Activated CD4-positive, alpha-beta T cell treated with anti-CD3 and anti-CD28 coated beads for 1 hour (primary cell): ENCODE measurements around the gene NCK2.

Source experiments
- DNase-seq: peaks from one replicate; pipeline ENCODE4 v3.0.0-alpha.2; 2020

The NCK2 gene

DNA sequence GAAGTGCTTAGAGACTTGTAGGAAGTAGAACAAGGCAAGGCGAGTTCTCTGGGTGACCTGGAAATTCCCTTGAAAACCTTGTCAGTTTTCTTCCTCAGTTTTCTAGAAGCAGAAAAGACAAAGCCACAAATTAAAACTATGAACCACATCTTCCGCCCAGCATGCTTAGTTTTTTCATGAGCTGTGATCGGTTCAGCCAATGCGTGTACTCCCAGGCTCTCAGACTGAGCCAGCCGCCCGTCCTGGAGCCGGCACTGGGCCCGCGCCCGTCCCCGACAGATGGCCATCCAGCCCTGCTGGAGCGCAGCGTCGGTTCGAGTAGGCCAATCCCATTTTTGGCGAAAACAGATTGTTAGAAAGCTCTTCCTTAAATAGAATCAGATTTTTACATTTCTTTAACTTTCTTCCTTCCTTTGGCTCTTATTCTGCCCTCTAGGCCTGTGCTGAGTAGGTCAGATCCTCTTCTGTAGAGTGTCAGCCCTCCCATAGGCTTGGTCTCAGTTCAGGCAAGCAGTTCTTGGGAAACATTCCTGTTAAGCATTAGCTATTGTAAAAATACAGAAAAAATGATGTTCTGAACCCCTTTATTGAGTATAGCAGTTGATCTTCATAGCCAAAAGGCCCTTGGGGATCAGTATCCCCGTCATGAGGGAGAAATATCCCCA is 112.5 kb downstream of the NCK2 start:
- no peak for DNase-seq

DNA sequence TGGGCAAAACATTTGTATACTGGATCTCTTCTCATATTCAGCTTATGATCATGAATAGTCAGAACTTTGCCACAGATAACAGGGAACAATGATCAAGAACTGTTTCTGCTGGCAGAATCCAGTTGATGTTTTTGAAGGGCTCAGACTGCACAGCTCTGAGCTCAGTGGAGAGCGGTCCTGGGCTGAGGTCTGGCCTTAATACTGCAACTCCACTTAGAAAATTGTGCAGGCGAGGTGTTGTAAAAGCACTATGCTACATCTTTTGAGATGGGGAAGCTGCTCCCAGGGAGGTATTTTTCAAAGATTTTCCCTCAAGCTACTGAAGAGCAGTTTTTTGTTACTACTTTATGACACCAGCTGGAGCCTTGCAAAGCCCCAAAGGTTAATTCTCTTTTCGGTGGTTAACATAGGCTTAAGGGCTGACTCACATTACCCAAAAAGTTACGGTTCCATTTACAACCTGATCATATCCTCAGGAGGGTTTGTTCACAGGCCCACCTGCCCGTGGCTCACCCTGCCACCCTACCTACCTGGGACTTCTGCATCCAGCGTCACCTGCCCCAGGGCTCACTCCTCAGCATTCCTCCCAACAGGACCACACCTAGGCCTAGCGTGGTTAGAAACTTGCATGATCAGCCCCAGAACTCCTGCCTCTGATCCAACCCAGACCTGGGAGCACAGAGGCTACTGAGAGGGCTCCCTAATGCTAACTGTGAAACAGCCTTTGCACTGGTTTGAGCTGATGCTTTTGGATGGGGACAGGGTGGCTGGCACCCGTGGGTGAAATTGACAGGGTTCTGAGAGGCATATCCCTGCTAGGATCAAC is 114.4 kb downstream of the NCK2 start:
- no peak for DNase-seq

DNA sequence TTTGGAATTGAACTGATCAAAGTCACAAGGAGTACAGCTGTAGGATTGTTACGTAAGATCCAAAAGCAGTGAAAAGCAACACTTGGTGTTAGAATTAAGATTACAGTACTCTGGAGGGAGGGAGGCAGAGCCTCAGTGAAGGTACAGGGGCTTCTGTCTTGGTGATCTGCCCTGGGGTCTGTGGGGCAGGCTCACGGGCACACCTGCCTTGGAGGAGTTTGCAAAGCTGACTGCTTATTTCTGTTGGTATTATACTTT is 114.9 kb downstream of the NCK2 start:
- no peak for DNase-seq

DNA sequence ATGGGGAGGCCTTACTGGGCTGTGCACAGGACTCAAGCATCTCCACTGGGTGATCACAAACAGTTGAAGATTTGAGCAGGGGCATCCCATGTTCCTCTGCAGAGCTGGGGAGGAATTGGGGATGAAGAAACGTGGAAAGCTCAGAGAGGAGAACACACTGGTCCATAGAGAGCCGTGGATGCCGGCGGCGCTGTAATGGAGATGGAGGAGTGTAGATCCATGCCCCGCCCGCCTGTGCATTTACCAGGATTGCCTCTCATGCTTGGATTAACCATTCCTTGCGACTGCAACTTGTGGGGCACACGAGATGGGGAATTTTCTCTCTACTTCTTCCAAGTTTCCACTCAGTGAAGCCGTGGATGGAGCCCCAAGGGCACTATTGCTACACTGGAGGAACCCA is 115.9 kb downstream of the NCK2 start:
- DNase-seq = no peak

DNA sequence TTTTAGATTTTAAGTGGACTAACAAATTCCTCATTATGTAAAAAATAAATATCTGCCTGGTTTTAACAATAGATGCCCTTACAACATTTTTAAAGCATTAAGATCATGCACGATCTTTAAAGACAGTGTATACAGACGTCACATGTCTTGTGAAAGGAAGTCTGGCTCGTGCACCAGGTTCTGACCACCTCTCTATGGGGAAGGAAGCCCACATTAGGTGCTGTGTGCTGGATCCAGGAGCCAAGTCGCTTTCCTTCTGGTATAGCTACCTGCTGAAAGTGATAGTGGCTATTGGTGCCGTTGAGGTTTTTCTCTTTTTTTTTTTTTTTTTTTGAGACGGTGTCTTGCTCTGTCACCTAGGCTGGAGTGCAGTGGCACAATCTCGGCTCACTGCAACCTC is 116.5 kb downstream of the NCK2 start:
- DNase-seq = no peak

DNA sequence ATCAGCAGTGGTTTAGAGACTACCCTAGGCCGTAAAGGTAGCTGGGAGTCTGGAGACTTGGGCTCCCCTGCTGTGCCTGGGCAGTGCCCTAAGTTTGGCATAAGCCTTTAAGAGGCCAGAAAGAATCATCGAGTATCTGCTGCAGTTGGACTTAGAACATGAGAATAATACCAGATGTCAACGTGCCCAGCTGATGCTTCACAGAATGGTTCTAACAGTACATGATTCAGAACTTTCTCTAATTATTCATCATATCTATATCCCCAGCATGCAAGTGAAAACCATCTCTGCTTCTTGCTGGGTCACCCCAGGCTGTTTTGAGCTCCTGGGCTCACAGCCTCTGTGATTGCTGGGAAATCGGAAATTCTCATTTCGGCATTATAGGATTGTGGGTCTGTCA is 118.1 kb downstream of the NCK2 start:
- no peak for DNase-seq

DNA sequence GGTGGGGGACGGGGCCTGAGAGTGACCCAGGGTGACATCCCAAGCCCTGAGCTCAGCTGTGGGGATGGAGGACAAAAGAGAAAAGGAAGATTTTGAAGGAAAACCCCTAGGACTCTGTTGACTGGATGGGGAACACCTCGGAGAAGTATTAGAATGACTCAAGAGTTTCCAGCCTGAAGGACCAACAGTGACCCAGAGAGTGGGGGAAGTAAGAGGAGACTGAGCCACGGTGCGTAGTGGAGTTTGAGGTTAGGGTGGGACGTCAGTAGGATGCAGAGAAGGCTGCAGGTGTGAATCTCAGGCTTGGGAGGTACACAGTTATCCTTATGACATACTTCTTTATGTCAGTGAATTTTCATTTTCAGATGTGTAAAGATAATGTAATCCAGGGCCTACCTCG is 119.5 kb downstream of the NCK2 start:
- DNase-seq = no peak

DNA sequence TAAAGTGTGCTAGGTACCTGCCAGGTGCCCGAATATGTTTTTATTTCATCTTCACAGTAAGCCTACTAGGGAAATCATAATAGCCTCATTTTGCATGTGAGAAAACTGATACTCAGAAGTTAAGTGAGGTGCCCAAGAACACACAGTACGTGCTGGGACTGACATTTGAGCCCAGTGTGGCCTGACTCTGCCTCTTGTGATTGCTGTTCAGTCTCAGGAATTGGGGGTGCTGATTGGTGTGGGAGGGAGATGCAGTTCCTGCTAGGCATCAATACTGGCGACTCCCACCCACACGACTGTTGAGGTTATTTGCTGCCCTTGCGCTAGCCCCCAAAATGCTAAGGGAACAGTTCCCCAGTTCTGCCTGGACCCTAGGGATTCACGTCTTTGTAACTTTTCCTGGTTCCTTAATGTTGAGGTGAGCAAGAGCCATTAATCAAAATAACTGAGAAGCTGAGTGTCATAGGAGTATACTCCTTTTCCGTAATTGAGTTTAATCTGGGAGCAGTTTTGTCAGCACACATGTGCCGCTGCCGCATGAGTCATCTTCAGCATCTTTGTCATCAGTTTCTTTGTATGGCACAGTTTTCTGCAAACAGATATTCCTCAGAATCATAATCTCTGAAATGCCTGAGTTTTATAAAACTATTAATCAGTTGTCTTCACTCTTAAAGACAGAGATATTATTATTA is 120.7 kb downstream of the NCK2 start:
- no peak for DNase-seq

DNA sequence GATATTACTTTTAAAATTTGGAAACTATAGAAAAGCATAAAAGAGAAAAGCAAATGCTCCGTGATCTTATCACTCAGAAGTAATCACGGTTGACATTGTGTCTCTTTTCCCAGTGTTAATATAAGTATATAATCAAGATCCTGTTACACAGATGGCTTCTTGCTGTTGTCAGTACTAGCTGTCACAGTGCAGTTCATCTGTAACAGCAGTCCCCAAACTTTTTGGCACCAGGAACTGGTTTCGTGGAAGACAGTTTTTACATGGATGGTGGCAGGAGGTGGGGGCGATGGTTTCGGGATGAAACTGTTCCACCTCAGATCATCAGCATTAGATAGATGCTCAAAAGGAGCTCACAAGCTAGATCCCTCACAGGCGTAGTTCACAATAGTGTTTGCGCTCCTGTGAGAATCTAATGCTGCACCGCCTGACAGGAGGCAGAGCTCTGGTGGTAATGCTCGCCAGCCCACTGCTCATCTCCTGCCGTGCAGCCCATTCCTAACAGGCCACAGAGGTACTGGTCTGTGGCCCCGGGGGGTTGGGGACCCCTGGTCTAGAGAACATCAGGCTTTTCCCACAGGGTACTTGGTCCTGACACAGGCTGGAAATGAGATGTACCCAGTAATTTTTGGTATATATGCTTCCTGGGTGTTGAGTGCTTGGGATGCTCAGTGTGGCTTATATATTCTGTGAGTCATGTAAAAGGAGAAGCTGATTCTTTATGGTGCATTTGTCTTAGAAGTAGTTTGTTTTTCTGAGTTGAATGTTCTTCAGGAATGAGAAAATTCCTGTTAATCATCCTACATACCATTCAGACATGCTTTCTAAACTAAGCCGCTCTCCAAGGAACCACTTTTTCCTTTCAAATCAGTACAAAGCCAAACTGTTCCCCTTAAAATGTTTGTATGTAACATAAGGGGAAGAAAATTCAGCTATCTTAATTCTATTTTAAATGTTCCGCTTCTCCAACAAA is 121.8 kb downstream of the NCK2 start:
- no peak for DNase-seq

DNA sequence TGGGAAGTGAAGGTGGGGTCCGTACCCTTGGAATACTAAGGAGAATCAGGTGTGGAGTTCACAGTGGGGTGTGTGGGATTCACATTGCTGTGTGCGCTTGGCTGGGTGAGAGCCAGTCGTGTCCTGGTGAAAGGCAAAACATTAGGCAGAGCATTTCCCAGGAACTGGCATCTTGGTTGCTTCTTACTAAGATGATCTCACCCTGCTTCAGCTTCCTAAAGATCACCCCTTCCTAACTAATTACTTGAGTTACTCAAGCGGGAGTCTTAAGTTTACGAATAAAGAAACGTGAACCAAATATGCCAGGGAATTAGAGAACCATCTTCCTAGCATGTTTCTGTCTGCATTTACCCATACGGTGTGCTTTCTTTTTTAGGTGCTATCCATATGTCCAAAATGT is 122.9 kb downstream of the NCK2 start:
- no peak for DNase-seq

DNA sequence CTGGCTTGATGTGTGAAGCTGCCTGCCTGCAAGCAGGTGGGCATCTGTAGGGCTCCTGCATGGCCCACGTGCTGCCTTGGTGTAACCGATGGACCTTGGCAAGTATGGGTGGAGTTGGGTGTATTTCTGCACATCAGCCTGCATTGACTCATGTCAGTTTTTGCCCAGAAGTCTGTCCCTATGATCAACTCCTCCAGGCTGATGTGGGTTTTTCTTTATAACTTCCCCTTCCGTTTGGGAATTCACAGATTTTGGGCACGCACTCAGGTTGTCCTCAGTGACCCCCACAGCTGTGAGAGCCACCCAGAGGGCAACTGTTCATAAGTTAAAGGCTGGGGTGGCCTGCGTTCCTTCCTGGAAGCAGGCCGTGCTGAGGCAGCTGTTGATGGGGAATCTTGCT is 123.3 kb downstream of the NCK2 start:
- DNase-seq = no peak

DNA sequence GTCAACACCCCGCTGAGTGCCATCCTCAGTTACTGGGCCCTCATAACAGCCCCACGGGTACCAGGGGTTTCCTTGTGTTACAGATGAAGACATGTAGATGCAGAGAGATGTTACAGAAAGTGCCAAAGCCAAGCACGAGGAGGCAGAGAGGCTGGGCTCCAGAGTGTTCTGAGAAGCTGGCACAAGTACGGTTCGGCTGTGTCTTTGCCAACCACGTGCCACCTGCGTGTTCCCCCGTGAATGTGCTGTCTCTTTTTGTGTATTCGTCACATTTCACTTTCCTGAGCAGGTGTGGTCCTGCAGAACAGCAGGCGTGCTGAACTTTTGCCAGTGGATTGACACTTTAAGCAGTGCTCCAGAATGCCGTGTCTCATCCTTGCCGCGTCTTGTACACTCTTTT is 124.6 kb downstream of the NCK2 start:
- DNase-seq = no peak

DNA sequence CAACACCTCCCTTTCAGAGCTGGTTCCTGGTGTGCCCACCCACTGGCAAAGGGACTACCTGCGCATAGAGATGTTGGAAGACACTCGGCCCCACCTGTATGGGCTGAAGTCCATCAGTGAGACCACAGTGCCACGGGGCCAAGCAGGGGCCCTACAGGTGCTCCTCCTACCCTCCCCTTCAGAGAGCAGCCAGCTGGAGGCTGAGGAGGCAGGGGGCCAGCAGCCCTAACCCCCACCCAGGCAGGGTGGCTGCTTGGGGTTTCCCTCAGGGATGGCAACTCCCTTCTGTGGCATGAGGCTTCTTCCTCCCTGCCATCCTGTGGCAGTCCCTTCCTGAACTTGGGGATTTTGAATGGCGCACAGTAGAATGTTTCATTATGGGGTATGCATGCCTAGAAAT is 125.3 kb downstream of the NCK2 start:
- DNase-seq = no peak

DNA sequence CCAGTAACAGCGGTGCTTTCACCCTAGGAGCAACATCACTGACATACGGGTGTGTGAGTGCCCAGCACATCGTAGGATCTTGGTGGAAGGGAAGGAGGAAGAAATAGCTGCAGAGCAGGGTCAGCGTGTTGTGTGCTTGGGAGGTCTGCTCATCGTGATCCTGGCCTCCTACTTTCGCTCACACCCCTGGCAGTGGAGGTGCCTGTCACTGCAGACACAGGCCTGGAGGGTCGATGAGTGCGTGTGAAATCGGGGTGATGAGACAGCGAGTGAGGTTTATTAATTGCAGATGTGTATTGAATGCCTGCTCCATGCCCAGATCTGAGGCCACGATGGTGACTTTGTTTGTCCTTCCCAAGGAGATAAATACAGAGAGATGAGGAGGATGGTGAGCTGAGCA is 126.1 kb downstream of the NCK2 start:
- no peak for DNase-seq

DNA sequence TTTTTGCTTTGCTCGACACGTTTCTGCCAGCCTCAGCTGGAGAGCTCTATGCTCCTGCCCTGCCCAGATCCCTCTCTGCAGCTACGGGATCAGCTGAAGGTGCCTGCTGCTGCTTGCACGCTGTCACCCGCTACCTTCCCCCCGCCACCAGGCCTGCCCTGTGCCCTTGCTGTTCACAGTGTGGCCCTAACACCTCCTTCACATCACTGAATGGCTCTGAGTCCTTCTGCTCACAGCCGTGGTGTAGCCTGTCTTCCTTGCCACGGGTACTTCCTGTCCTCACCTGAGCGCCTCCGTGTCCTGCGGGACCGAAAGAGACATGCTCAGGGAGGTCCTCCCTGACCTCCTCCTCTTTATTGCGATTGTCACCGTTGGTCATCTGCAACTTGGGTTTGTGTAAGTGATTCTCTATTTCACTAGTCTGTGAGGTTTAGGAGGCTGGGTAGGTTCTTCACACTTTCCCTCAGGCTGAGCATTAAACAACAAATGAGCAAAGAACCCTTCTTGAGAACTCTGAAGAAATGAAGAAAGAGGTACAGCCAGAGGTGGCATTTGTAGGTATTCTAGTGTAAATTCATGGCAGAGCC is 127.5 kb downstream of the NCK2 start:
- no peak for DNase-seq

DNA sequence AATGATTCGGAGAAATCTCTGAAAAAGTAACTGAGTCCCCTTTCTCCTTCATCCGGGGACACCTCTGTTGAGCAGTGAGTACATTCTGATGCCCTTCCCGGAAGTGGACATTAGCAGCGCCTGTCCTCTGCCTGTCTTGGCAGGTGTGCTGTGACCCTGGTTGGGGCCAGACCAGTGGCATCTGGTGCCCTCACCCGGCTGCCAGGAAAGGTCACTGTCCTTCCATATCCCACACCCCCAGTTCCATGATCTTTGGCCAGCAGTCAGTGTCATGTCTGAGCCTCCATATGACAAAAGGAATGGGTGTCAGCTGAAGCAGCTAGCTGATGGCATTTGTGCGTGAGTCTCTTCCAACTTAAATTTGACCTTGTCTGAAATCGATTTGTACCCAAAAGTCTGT is 128.1 kb downstream of the NCK2 start:
- DNase-seq = no peak

DNA sequence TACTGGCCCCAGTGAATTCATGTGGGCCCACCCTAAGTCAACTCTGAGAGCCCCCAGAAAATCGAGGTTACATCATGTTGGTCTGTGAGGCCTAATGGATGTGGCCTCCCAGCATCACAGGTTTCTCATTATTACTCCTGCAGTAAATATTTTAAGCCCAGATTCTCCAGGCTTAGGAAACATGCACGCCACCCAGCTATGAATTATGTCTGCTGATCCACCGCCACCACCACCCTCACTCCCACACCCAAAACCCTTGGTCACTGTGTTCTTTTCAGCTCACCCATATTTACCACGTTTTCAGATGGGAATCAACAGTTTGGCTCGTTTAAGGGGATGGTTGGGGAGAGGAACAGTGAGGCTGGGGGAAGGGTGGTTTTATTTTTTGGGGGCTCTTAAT is 128.6 kb downstream of the NCK2 start:
- DNase-seq = no peak

DNA sequence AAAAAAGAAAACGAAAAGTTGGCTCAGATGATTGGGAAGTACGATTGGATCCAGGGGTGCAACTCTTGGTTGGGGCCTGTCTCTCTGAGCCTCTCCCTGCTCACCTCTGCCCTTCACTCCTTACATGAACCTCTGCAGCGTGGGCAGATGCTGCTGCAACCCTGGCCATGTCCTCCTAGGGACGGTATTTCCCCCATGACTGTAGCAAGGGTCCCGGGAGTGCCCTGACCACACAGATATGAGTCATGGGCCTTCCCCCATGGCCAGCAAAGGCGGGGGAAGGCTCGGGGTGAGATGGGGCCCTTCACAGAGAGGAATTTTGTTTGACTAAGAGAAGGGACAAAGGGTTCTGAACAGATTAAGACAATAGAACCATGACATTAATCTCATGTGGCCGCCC is 129.0 kb downstream of the NCK2 start:
- no peak for DNase-seq

DNA sequence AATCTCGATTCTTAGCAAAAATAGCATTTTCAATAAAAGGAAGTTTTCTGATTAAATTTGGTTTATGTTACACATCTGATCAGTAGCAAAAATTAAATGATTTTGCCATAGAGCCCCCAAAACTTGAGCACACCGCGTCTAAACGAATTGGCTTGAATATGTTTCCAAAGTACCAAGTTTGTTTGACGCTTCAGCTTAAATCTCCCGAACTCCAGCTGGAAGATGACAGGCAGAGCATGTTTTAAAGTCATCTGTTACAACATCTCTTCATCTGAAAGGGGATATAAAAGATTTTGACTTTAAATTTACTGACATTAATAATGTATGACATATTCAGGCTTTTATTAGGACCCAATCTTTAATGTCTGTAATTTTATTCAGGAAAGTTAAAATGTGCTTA is 129.8 kb downstream of the NCK2 start:
- no peak for DNase-seq

DNA sequence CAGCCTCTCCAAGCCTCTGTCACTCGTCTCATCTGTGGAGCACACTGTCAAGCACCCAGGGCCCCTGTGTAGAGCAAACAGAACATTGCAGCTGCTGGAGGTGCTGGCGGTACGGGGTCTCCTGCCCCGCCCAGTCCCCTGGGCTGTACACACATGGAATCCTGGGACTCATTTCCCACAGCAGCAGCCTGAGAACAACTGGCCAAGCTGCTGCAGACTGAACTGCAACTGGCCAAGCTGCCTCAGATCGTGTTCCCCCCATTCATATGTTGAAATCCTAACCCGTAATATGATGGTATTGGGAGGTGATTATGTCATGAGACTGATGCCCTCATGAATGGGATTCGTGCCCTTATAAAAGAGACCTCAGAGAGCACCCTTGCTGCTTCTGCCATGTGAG is 130.5 kb downstream of the NCK2 start:
- no peak for DNase-seq

DNA sequence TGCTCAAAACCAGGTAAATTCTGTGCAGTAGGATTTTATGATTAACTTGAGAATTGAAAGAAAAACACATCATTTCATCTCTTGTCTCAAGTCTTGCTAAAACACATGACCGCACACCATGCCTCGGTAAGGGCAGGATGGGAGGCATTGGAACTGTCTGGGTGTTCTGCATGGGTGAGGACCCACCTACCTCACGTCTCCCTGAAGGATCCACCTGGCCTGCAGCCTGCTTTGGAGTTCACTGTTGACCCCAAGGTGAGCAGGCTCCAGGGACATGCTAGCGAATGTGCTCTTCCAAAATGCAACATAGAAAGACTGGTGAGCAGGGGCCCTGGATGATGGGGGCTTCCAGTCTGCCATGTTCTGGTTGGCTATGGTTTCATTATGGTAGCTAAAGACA is 131.5 kb downstream of the NCK2 start:
- DNase-seq = no peak

DNA sequence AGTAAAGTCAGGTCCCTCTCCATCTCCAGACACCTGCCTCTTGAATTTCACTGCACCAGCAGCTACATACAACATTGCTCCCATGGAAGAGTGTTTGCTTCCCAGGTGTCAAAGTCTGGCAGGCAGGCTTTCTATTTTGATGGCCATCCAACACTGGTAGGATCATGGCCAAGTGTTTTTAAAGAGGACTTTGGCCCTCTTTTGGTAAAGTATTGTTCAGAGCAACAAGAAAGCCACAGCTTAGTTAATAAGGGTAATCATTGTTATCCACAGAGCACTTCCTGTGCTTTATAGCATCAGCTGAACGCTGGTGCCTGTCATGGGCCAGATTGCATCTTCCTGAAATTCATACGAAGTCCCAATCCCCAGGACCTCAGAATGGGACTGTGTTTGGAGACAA is 133.2 kb downstream of the NCK2 start:
- DNase-seq = no peak
